Tibial artery (tissue), 4 donors: ENCODE data around the gene CROCC2.

Source experiments
- DNase-seq, 2 donors: peaks; one replicate each; pipeline ENCODE4 v3.0.0-alpha.2; 2019
- H3K27ac ChIP-seq, 2 donors: fragments of 200-600 bp; sonication (generic) in 1 of 2; 1 replicate in 1 of 2; 2 replicates in 1 of 2; pipeline ENCODE4 v1.5.1; 2018 to 2019; ENCODE audit warnings: mild to moderate bottlenecking in 1 of 2
- H3K27me3 ChIP-seq, 2 donors: fragments of 200-600 bp; sonication (generic) in 1 of 2; one replicate each; pipeline versions ENCODE4 v1.5.1 to v1.6.0; 2016 to 2019
- H3K36me3 ChIP-seq, 3 donors: fragments of 200-600 bp; sonication (generic) in 2 of 3; one replicate each; pipeline ENCODE4 v1.5.1; 2016 to 2019; ENCODE audit warnings: mild to moderate bottlenecking in 2 of 3
- H3K4me1 ChIP-seq, 4 donors: fragments of 200-600 bp; sonication (generic) in 2 of 4; 1 replicate in 3 of 4; 2 replicates in 1 of 4; pipeline ENCODE4 v1.5.1; 2016 to 2019
- H3K4me3 ChIP-seq, 2 donors: fragments of 200-600 bp; sonication (generic) in 1 of 2; 1 replicate in 1 of 2; 2 replicates in 1 of 2; pipeline ENCODE4 v1.5.1; 2018 to 2019; ENCODE audit warnings: mild to moderate bottlenecking in 2 of 2
- H3K9me3 ChIP-seq, 3 donors: fragments of 200-600 bp; sonication (generic) in 1 of 3; one replicate each; pipeline ENCODE4 v1.5.1; 2016 to 2019
- intact Hi-C: fragments of 100-400 bp; cut with DNase I; formaldehyde crosslinking; loops from one replicate; pipeline ENCODE4 v1.15.0; 2023; ENCODE audit warnings: low total_unique reads
- TF ChIP-seq, protein P1 (sequence below), 2 experiments: fragments of 200-600 bp in 1 of 2; fragments of 450-650 bp in 1 of 2; IDR thresholded peaks; one replicate each; pipeline ENCODE4 v1.5.1; 2017 to 2019; ENCODE audit warnings: antibody characterized with exemption in 2 of 2, mild to moderate bottlenecking in 1 of 2, moderate library complexity in 1 of 2

Gene CROCC2

DNA sequence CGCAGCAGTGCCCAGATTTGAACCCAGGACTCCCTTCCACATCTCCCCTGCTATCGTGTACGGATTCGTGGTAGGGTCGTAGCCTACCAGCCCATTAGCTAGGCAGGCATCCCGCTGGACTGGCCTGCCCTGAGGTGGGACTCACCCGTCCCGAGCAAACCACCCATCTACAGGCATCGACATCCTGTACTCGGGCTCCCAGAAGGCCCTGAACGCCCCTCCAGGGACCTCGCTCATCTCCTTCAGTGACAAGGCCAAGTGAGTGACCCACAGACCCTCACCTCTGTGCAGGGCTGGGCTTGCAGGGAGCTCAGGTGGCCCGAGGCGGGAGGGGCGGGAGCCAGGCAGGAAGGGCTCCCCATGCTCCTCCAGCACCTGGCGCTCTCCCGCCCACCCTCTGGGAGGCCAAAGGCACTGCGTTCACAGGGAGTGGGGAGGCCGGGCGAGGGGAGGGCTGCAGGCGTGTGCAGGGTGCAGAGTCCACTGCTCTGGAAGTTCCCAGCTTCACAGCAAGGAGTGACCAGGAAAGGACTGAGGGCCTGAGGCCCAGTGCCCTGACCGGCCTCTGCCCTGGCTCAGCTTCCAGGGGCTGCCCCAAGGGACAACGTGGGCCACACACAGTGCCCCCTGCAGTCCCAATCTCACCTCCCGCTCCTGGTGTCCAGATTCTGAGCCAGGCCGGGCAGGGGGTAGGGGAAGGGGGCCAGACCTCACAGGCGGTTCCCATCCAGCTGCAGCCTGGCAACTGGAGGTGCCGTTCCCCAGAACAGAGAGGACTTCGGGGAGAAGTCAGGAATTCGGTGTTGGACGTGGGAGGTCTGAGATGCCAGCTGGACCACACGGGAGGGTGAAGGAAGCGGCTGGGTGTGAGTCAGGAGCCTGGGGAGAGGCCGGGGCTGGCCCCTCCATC, 32.1 kb upstream of the CROCC2 start:
- H3K27me3 ChIP-seq, result peaks cover 0 to 53% of the 10 kb centered on the region in 2 donors
- no peaks in the 10 kb centered on the region for H3K36me3 ChIP-seq
- H3K4me3 ChIP-seq, result no peak overlapping the region
- no peak overlapping the region for H3K27ac ChIP-seq
- no peaks in the 10 kb centered on the region for H3K4me1 ChIP-seq
- intact Hi-C loops, result no loop called here
- no peaks in the 10 kb centered on the region for H3K9me3 ChIP-seq
- DNase-seq, result no peak
- TF ChIP-seq, protein P1, sequence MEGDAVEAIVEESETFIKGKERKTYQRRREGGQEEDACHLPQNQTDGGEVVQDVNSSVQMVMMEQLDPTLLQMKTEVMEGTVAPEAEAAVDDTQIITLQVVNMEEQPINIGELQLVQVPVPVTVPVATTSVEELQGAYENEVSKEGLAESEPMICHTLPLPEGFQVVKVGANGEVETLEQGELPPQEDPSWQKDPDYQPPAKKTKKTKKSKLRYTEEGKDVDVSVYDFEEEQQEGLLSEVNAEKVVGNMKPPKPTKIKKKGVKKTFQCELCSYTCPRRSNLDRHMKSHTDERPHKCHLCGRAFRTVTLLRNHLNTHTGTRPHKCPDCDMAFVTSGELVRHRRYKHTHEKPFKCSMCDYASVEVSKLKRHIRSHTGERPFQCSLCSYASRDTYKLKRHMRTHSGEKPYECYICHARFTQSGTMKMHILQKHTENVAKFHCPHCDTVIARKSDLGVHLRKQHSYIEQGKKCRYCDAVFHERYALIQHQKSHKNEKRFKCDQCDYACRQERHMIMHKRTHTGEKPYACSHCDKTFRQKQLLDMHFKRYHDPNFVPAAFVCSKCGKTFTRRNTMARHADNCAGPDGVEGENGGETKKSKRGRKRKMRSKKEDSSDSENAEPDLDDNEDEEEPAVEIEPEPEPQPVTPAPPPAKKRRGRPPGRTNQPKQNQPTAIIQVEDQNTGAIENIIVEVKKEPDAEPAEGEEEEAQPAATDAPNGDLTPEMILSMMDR (IDR thresholded peaks at IDR 0.05), result no peak

DNA sequence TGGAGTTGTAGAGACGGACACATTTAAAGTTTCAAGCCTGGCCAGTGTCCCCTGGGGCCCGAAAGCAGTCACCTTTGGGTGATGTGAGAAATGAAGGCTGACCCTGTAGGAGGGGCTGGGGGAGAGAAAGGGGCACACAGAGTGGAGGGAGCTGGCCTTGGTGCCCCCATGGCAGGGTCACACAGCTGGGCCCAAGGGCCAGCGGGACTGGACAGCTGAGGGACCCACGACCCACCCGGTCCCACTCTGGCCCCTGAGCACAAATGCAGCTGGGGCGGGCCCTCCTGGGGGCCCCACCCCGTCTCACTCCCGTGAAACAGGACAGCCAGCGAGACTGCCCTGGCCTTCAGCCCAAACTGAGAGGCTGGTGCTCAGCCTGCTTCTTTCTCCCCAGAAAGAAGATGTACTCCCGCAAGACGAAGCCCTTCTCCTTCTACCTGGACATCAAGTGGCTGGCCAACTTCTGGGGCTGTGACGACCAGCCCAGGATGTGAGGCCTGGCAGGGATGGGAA, 31.4 kb upstream of the CROCC2 start:
- peaks cover 0 to 48% of the 10 kb centered on the region in 2 donors for H3K27me3 ChIP-seq
- H3K4me3 ChIP-seq, result no peak overlapping the region
- H3K9me3 ChIP-seq, result no peaks in the 10 kb centered on the region
- DNase-seq, result no peak
- TF ChIP-seq, protein P1 (IDR thresholded peaks at IDR 0.05), result no peak
- no peaks in the 10 kb centered on the region for H3K36me3 ChIP-seq
- H3K4me1 ChIP-seq, result no peaks in the 10 kb centered on the region
- intact Hi-C loops, result no loop called here
- H3K27ac ChIP-seq, result no peak overlapping the region

DNA sequence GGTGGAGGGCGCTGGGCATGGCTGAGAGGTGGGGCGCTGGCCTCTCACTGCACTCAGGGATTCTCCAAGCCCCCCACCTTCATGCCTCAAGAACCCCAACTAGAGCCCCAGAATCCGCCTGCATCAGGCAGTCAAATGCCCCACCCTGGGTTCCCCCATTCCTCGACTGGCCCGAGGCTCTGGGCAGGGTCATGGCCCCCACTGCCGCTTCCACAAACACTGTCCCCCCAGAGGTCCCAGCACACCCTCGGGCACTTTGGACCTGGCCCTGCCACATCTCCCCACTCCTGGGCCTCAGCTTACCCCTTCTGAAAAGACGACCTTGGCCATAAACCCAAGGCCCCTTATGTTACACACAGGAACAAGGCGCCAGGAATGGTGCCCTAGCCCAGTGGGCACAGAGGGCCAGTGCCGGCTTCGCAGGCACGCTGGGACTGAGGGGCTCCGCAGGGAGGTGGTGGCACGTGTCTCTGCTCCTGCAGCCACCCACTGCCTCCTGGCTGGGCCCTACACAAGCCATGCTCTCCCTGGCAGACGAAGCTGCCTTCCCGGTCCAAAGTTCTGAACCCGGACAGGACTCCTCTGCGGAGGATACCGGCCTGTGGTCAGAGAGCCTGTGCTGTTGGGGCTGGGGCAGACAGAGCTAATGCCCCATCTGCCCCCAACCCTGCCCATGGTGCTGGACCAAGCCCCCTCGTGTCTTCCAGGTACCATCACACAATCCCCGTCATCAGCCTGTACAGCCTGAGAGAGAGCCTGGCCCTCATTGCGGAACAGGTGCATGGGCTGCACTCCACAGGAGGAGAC, 30.7 kb upstream of the CROCC2 start:
- TF ChIP-seq, protein P1 (IDR thresholded peaks at IDR 0.05), result no peak
- H3K4me1 ChIP-seq, result no peaks in the 10 kb centered on the region

DNA sequence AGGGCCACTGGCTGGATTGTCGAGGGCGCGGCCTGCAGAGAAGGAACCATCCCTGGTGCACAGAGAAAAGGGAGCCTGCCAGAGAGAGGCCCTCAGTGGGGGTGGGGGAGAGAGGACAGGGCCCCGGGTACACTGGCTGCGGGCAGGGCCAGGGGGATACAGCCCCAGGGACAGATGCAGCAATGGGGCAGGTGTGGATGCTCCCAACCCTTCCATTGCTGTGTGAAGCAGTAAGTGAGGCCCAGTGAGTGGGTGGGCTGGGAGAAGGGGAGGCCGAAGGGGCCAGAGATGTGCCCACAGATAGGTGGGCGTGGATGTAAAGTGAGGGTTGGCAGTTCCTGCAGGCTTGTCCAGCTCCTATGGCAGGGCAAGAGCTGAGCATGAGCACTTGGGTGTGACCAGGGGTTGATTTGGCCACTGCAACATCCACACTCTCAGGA, 30.1 kb upstream of the CROCC2 start:
- Histone ChIP-seq H3K36me3 (no peaks in the 10 kb centered on the region), H3K4me3 (no peak overlapping the region), H3K9me3 (no peaks in the 10 kb centered on the region), H3K27me3 (peaks cover 0 to 36% of the 10 kb centered on the region in 2 donors), H3K27ac (no peak overlapping the region), H3K4me1 (no peaks in the 10 kb centered on the region)
- TF ChIP-seq, protein P1 (IDR thresholded peaks at IDR 0.05), result no peak
- intact Hi-C loops, result no loop called here
- no peak for DNase-seq

More for the DNA sequence above, 30.7 kb upstream of the CROCC2 start:
- no peak overlapping the region for H3K4me3 ChIP-seq
- DNase-seq, result no peak
- H3K27ac ChIP-seq, result no peak overlapping the region
- no peaks in the 10 kb centered on the region for H3K9me3 ChIP-seq
- no peaks in the 10 kb centered on the region for H3K36me3 ChIP-seq
- H3K27me3 ChIP-seq, result peaks cover 0 to 42% of the 10 kb centered on the region in 2 donors
- intact Hi-C loops, result no loop called here

DNA sequence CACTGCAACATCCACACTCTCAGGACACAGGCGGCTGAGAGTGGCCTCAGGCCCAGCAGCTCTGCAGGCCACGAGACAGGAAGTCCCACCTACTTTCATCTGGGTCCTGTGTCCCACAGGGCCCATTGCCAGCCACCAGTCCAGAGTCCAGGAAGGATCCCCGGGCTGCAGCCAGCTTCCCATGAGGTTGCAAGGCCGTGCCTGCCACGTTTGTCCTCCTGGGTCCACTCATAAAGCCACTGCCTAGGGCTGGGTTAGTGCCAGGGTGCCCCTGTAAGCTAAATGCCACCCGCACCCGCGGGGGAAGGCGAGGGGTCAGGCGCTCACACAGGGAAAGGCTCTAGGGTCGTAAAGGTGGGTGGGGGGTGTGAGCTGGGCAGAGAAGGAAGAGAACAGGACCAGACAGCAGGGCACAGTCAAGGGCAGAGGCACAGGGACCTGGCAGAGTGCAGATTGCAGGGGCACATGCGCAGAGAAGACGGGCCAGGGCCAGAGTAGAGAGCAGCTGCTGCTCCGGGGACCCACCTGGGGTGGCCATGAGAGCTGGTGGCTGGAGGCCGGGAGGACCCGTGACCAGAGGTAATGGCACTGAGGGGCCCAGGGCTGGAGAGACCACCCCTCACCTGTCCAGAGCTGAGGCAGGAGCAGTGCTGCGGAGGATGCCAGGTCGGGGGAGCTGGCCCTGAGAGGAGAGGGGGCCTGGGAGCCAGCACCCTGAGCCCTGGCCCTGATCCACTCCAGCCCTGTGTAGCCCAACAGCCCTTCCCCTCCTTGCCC, 29.5 kb upstream of the CROCC2 start:
- Histone ChIP-seq H3K27me3 (peaks cover 0 to 29% of the 10 kb centered on the region in 2 donors), H3K4me3 (no peak overlapping the region), H3K27ac (no peak overlapping the region), H3K9me3 (no peaks in the 10 kb centered on the region), H3K36me3 (no peaks in the 10 kb centered on the region), H3K4me1 (no peaks in the 10 kb centered on the region)
- intact Hi-C loops, result no loop called here
- TF ChIP-seq, protein P1 (IDR thresholded peaks at IDR 0.05), result no peak
- DNase-seq, result no peak
